Measurements from ENCODE around the gene SSPN.

SSPN gene

DNA sequence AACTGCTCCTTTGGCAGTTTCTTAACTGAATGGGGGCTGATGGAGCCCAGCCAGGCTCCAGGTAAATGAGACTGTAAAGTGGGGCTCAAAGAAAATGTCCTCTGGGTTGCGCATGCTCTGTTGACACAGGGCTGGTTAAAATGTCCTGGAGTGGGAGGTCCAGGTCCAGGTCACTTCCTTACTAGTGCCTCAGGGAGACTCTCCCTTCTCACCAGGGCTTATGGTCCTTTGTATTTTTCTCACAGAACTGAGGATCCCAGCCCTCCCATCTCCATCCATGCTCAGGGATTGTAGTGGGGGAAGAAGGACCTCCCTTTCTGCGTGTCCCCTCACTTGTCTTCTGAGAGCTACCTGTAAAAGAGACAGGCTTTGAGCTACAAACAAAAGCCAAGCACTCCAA, 77.5 kb downstream of the SSPN start:
- H3K4me3 ChIP-seq (ENCODE audit: low read depth, low read length), result no peak overlapping the region
- TF ChIP-seq, protein P1, sequence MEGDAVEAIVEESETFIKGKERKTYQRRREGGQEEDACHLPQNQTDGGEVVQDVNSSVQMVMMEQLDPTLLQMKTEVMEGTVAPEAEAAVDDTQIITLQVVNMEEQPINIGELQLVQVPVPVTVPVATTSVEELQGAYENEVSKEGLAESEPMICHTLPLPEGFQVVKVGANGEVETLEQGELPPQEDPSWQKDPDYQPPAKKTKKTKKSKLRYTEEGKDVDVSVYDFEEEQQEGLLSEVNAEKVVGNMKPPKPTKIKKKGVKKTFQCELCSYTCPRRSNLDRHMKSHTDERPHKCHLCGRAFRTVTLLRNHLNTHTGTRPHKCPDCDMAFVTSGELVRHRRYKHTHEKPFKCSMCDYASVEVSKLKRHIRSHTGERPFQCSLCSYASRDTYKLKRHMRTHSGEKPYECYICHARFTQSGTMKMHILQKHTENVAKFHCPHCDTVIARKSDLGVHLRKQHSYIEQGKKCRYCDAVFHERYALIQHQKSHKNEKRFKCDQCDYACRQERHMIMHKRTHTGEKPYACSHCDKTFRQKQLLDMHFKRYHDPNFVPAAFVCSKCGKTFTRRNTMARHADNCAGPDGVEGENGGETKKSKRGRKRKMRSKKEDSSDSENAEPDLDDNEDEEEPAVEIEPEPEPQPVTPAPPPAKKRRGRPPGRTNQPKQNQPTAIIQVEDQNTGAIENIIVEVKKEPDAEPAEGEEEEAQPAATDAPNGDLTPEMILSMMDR (IDR thresholded peaks at IDR 0.05; ENCODE audit: low read depth, low read length, missing control alignments), result no peak
- DNase-seq (ENCODE audit: low read depth), result no peak
- in situ Hi-C loops (cut with HindIII; ENCODE audit: low sequenced_read_pairs), result no loop called here

DNA sequence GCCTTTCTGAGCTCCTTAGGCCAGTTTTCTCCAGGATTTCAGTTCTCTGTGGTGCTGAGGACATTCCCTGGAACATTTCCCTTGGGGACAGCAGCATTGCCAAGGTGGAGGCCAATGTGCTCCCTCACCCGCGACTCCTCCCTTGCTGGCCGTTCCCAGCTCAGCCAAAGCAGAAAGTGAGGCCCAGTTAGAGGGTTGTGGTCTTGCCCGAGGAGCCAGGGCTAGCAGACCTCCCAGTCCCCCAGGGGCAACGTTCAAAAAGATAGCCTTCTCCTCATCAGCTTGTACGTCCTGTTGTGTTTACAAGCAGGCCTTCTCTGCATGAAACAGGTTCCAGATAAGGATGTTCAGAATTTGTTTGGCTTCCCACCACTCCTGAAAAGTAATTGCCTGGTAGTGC, 78.4 kb downstream of the SSPN start:
- in situ Hi-C loops (cut with HindIII; ENCODE audit: low sequenced_read_pairs), result no loop called here
- TF ChIP-seq, protein P1 (IDR thresholded peaks at IDR 0.05; ENCODE audit: low read depth, low read length, missing control alignments), result no peak
- no peak for DNase-seq (ENCODE audit: low read depth)
- H3K4me3 ChIP-seq (ENCODE audit: low read depth, low read length), result no peak overlapping the region

DNA sequence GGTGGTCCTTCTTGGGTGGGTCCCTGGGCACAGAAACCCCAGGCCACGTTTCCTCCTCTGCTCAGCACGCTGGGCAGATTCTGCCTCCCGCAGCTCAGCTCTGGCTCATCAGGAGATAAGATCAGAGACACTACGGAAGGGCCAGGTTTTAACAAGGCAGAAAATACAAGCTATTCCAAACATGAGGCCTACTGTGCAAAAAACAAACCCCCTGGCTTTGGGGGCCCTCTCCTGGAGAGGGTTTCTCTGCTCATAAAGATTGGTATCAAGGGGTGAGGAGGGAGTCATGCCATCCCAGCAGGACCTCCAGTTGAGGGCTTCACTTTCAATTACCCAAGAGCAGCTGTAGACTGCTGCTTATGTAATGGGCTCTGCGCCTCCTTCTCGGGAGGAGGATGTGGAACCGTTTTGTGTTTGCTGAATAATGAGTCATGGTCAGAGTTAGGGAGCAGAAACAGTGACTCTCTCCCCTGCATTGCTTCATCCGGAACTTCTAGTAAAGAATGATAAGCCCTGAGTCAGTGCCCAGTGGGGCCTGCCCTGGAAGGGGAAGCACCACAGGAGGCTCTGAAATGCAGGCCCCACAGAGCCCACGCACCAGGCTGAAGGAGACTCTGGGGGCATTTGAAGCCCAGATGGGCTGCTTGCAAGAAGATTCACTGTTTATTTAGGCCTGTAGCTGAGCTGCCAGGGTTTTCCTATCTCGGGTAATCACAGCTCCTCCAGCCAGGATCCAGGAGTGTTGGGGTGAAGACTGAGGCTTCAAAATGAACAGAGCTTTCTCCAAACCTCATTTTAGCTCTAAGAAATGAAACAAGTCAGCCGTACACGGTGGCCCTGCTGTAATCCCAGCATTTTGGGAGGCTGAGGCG, 79.3 kb downstream of the SSPN start:
- in situ Hi-C loops (cut with HindIII; ENCODE audit: low sequenced_read_pairs), result no loop called here
- H3K4me3 ChIP-seq (ENCODE audit: low read depth, low read length), result no peak overlapping the region
- DNase-seq (ENCODE audit: low read depth), result peak; percentile 96

DNA sequence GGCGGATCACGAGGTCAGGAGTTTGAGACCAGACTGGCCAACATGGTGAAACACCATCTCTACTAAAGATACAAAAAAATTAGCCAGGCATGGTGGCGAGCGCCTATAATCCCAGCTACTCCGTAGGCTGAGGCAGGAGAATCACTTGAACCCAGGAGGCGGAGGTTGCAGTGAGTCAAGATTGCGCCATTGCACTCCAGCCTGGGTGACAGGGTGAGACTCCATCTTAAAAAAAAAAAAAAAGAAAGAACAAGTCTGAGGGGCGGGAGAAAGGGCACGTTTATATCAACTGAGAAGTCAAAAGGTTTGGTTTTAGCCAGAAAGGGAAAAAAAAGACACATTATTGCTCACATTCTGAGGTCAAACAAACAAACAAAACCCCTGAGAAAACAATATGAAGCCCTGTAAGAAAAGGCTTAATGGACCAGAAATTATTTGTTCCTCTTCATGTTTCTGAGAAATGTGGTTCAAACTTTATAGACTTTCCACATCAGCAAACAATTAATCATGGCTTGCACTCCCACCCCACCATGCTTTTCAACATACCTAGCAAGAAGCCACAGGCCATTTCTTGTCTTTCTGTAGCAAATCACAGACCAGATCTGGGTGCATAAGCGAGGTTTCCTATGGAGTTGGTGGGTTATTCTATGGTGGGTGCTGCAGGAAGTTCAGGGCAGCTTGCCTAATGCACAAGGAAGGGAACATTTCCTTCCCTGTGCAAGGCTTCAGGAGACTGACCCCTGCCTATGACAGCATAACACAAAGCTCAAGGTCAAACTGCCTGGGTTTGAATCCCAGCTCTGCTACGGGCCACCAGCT, 80.1 kb downstream of the SSPN start:
- DNase-seq (ENCODE audit: low read depth), result peak; percentile 78
- H3K4me3 ChIP-seq (ENCODE audit: low read depth, low read length), result no peak overlapping the region
- TF ChIP-seq, protein P1 (IDR thresholded peaks at IDR 0.05; ENCODE audit: low read depth, low read length, missing control alignments), result no peak
- in situ Hi-C loops (cut with HindIII; ENCODE audit: low sequenced_read_pairs), result no loop called here

More for the DNA sequence above, 79.3 kb downstream of the SSPN start:
- TF ChIP-seq, protein P1 (IDR thresholded peaks at IDR 0.05; ENCODE audit: low read depth, low read length, missing control alignments), result peak; percentile 29

DNA sequence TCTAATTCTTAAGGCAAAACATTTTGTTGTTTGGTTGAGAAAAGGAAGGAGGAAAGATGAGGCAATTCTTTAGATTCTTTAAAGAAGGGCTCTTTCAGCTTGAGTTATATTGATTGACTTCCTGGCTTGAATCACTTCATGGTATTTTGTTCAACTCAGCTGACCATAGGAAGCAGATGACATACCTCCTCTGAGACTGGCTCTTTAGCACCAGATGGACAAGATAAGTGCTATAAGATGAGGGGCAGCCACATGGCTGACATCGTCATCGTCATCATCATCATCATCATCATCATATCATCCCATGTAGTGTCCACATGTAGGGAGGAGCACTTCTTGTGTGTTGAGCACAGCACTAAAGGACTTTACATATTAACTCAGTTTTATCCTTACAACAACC, 81.3 kb downstream of the SSPN start:
- TF ChIP-seq, protein P1 (IDR thresholded peaks at IDR 0.05; ENCODE audit: low read depth, low read length, missing control alignments), result no peak
- no peak overlapping the region for H3K4me3 ChIP-seq (ENCODE audit: low read depth, low read length)
- no peak for DNase-seq (ENCODE audit: low read depth)
- in situ Hi-C loops (cut with HindIII; ENCODE audit: low sequenced_read_pairs), result no loop called here

DNA sequence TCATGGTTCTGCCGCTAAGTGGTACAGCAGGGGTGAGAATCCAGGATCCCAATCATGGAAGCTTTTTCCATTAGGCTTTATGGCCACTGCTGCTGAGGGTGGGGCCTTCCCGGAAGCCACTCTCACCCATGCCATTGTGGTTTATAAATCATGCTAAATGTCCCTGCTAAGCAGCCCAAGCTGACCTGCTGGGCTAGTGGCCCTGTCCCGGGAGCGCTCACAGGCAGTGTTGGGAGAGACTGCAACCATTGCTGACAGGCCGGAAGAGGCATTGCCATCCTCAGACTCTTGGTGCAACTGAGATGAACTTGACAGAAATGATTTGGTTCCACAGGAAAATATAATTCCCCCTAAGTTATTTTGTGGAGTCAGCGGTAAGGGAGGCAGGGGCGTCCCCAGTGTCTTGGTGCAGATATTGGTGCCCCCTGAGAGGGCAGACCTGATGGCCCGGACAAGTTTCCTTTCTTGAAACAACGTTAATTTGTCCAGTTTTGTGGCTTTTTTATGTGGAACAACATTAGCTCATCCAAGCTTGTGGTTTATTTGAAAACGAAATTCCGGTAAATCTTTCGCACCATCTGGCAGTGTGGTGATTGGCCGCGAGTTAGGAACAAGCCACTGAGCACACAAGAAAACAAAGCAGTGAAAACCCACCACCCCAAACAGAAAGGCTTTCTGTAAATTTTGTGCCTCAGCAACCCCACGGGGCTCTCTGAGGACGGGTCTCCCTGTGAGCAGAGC, 82.3 kb downstream of the SSPN start:
- in situ Hi-C loops (cut with HindIII; ENCODE audit: low sequenced_read_pairs), result no loop called here
- TF ChIP-seq, protein P1 (IDR thresholded peaks at IDR 0.05; ENCODE audit: low read depth, low read length, missing control alignments), result no peak
- peak; percentile 80 for DNase-seq (ENCODE audit: low read depth)
- no peak overlapping the region for H3K4me3 ChIP-seq (ENCODE audit: low read depth, low read length)

Data from astrocyte of the cerebellum (primary cell).